HG03342 (cell line): ENCODE data around the gene OR10V1.
"Not testable (repeated sequence)": the region's sequence is repeated elsewhere in the genome, so short reads cannot be mapped to it uniquely, and the experiment has no call there.

ENCODE experiments used
- ATAC-seq: cut with Tn5 transposase; IDR thresholded peaks from one replicate; pipeline ENCODE4 v1.9.1; 2021; ENCODE audit warnings: mild to moderate bottlenecking, moderate library complexity; ENCODE audit not compliant: unreplicated experiment

Gene OR10V1

GRCh38 chr11:59710136-59710847 lies 3.4 kb downstream of the OR10V1 start:
- no peak for ATAC-seq

- no peak for ATAC-seq
Observed at GRCh38 chr11:59708537-59708936, 5.1 kb downstream of the OR10V1 start.

- no peak for ATAC-seq
Observed at GRCh38 chr11:59707371-59707770, 6.3 kb downstream of the OR10V1 start.

GRCh38 chr11:59706518-59707285 lies 6.9 kb downstream of the OR10V1 start:
- ATAC-seq, result no peak

GRCh38 chr11:59705294-59705693 lies 8.4 kb downstream of the OR10V1 start:
- no peak for ATAC-seq

GRCh38 chr11:59703515-59703914 lies 10.1 kb downstream of the OR10V1 start:
- not testable (repeated sequence) for ATAC-seq

- not testable (repeated sequence) for ATAC-seq
Observed at GRCh38 chr11:59700157-59700556, 13.5 kb downstream of the OR10V1 start.

GRCh38 chr11:59698506-59698905 lies 15.1 kb downstream of the OR10V1 start:
- no peak for ATAC-seq

GRCh38 chr11:59692915-59693314 lies 20.7 kb downstream of the OR10V1 start:
- ATAC-seq, result no peak

GRCh38 chr11:59691156-59691555 lies 22.5 kb downstream of the OR10V1 start:
- ATAC-seq, result no peak

- ATAC-seq, result no peak
Observed at GRCh38 chr11:59689015-59689414, 24.6 kb downstream of the OR10V1 start.

GRCh38 chr11:59681260-59681725 lies 32.4 kb downstream of the OR10V1 start:
- not testable (repeated sequence) for ATAC-seq

GRCh38 chr11:59680287-59681154 lies 33.1 kb downstream of the OR10V1 start:
- ATAC-seq, result peak; percentile 93

- no peak for ATAC-seq
Observed at GRCh38 chr11:59679347-59679746, 34.3 kb downstream of the OR10V1 start.

GRCh38 chr11:59678813-59679165 lies 34.9 kb downstream of the OR10V1 start:
- no peak for ATAC-seq

GRCh38 chr11:59678118-59678812 lies 35.4 kb downstream of the OR10V1 start:
- no peak for ATAC-seq

GRCh38 chr11:59676205-59676604 lies 37.4 kb downstream of the OR10V1 start:
- no peak for ATAC-seq

- ATAC-seq, result no peak
Observed at GRCh38 chr11:59674291-59674690, 39.4 kb downstream of the OR10V1 start.

GRCh38 chr11:59673291-59673690 lies 40.4 kb downstream of the OR10V1 start:
- ATAC-seq, result no peak

GRCh38 chr11:59671471-59671870 lies 42.2 kb downstream of the OR10V1 start:
- no peak for ATAC-seq

- ATAC-seq, result no peak
Observed at GRCh38 chr11:59669611-59670009, 44.0 kb downstream of the OR10V1 start.
